ENCODE data around the gene RASGRP2.

GRCh38 chr11:64721359-64721699 is 22.6 kb downstream of the RASGRP2 start:
- TF ChIP-seq CTCF (IDR thresholded peaks at IDR 0.05) (no peak), POLR2A (IDR thresholded peaks at IDR 0.05) (no peak)
